Common myeloid progenitor, CD34-positive (primary cell): Measurements from ENCODE around the gene TRIM14.

ENCODE experiments used
- CTCF ChIA-PET: fragments of 350-600 bp; sonication (Branson Sonifier 250); formaldehyde crosslinking; loops from one replicate; lab custom pipeline; 2021; ENCODE audit warnings: antibody characterized with exemption; lab: Charles Lee
- POLR2A ChIA-PET: fragments of 350-600 bp; sonication (Branson Sonifier 250); formaldehyde crosslinking; loops from one replicate; lab custom pipeline; 2021; ENCODE audit warnings: antibody characterized with exemption; lab: Charles Lee
- DNase-seq, 3 donors: peaks; one replicate each; pipeline versions ENCODE4 v3.0.0 to v3.0.0-alpha.2; 2013
- H3K27ac ChIP-seq, 2 experiments: 1 replicate in 1 of 2; 2 replicates in 1 of 2; pipeline ENCODE4 v1.7.0; 2013; ENCODE audit warnings: inconsistent platforms in 2 of 2, low read length in 2 of 2, mild to moderate bottlenecking in 2 of 2, low read depth in 1 of 2, moderate library complexity in 1 of 2; ENCODE audit not compliant: severe bottlenecking in 2 of 2, insufficient read depth in 1 of 2, poor library complexity in 1 of 2
- H3K27me3 ChIP-seq, 5 experiments: replicated peaks in 2 of 5; 1 replicate in 3 of 5; 2 replicates in 2 of 5; pipeline versions ENCODE4 v1.6.1 to v1.7.0; 2013; ENCODE audit warnings: low read length in 4 of 5, mild to moderate bottlenecking in 2 of 5, moderate library complexity in 2 of 5, inconsistent platforms in 1 of 5; ENCODE audit not compliant: insufficient read depth in 5 of 5, control insufficient read depth in 4 of 5
- H3K36me3 ChIP-seq, 4 experiments: 1 replicate in 2 of 4; 2 replicates in 2 of 4; pipeline versions ENCODE4 v1.6.1 to v1.7.0; 2013; ENCODE audit warnings: low read length in 3 of 4, control low read depth in 1 of 4, mild to moderate bottlenecking in 1 of 4; ENCODE audit not compliant: control insufficient read depth in 4 of 4, insufficient read depth in 4 of 4
- H3K4me1 ChIP-seq, 4 experiments: 1 replicate in 3 of 4; 2 replicates in 1 of 4; pipeline versions ENCODE4 v1.6.1 to v1.7.1; 2013; ENCODE audit warnings: low read length in 3 of 4, mild to moderate bottlenecking in 3 of 4, control low read depth in 1 of 4, inconsistent platforms in 1 of 4, moderate library complexity in 1 of 4; ENCODE audit not compliant: control insufficient read depth in 4 of 4, insufficient read depth in 4 of 4; ENCODE audit errors: control extremely low read depth in 1 of 4
- H3K4me3 ChIP-seq, 7 experiments: 1 replicate in 4 of 7; 2 replicates in 3 of 7; pipeline versions ENCODE4 v1.5.1 to v1.7.0; 2013; ENCODE audit warnings: mild to moderate bottlenecking in 7 of 7, low read length in 6 of 7, moderate library complexity in 6 of 7, inconsistent platforms in 2 of 7, low read depth in 2 of 7, control low read depth in 1 of 7; ENCODE audit not compliant: insufficient read depth in 4 of 7, control insufficient read depth in 1 of 7; ENCODE audit errors: extremely low read depth in 1 of 7
- H3K9me3 ChIP-seq, 5 experiments: 1 replicate in 4 of 5; 2 replicates in 1 of 5; pipeline versions ENCODE4 v1.6.1 to v1.7.1; 2013; ENCODE audit warnings: low read length in 4 of 5, mild to moderate bottlenecking in 2 of 5, inconsistent platforms in 1 of 5, low read depth in 1 of 5, moderate library complexity in 1 of 5; ENCODE audit not compliant: control insufficient read depth in 4 of 5, insufficient read depth in 2 of 5; ENCODE audit errors: control extremely low read depth in 1 of 5
- WGBS: methylation state at CpG from one replicate; pipeline ENCODE4 v1.1.5; 2013; ENCODE audit not compliant: insufficient coverage; 5-methylcytosine and 5-hydroxymethylcytosine counted together

Gene TRIM14

GRCh38 chr9:98067184-98067583 lies 51.8 kb downstream of the TRIM14 start:
- no peak overlapping the region for H3K27ac ChIP-seq
- POLR2A ChIA-PET: no interaction called here
- DNase-seq: peak in 1 of 3 donors; percentile 31
- peaks cover 7 to 46% (median 37%) of the 10 kb centered on the region in 4 experiments for H3K36me3 ChIP-seq
- H3K4me3 ChIP-seq: no peak overlapping the region
- peaks cover 0 to 7% (median 6%) of the 10 kb centered on the region in 4 experiments for H3K4me1 ChIP-seq
- no peaks in the 10 kb centered on the region for H3K27me3 ChIP-seq
- WGBS: 100% methylated on average over 2 of the region's 2 CpGs
- CTCF ChIA-PET: interaction anchor here (0.7 to 2.8 kb wide), 4 partner anchors 9 to 141 kb away, joined by 3 to 16 read pairs (median 4); partner anchors contain the start of gene NANS
- H3K9me3 ChIP-seq: no peaks in the 10 kb centered on the region

- DNase-seq: no peak
- no peaks in the 10 kb centered on the region for H3K4me1 ChIP-seq
- H3K27me3 ChIP-seq: no peaks in the 10 kb centered on the region
- no CpG with 5 or more reads among the region's 3 CpGs for WGBS
- no peak overlapping the region for H3K4me3 ChIP-seq
- CTCF ChIA-PET: no interaction called here
- H3K9me3 ChIP-seq: no peaks in the 10 kb centered on the region
- peaks cover 7 to 52% (median 35%) of the 10 kb centered on the region in 4 experiments for H3K36me3 ChIP-seq
- no peak overlapping the region for H3K27ac ChIP-seq
- POLR2A ChIA-PET: no interaction called here
Measured at GRCh38 chr9:98066235-98066634, 52.8 kb downstream of the TRIM14 start.

- peaks cover 7 to 58% (median 37%) of the 10 kb centered on the region in 4 experiments for H3K36me3 ChIP-seq
- no peaks in the 10 kb centered on the region for H3K9me3 ChIP-seq
- ChIA-PET POLR2A (interaction anchor here (1.8 kb wide), 1 partner anchor 19 kb away, joined by 4 read pairs; no protein-coding TSS in a partner anchor), CTCF (interaction anchor here (1.5 kb wide), 1 partner anchor 10 kb away, joined by 5 read pairs; no protein-coding TSS in a partner anchor)
- no peak overlapping the region for H3K4me3 ChIP-seq
- 100% methylated on average over 4 of the region's 8 CpGs for WGBS
- H3K4me1 ChIP-seq: no peaks in the 10 kb centered on the region
- no peaks in the 10 kb centered on the region for H3K27me3 ChIP-seq
- no peak for DNase-seq
- H3K27ac ChIP-seq: no peak overlapping the region
Measured at GRCh38 chr9:98064623-98065392, 54.2 kb downstream of the TRIM14 start.

- H3K36me3 ChIP-seq: peaks cover 0 to 49% (median 33%) of the 10 kb centered on the region in 4 experiments
- DNase-seq: no peak
- peaks cover 0 to 16% (median 11%) of the 10 kb centered on the region in 4 experiments for H3K4me1 ChIP-seq
- peak overlapping the region in 1 of 2 experiments; percentile 32 for H3K27ac ChIP-seq
- no peaks in the 10 kb centered on the region for H3K9me3 ChIP-seq
- H3K4me3 ChIP-seq: no peak overlapping the region
- 100% methylated on average over 1 of the region's 3 CpGs for WGBS
- no peaks in the 10 kb centered on the region for H3K27me3 ChIP-seq
- ChIA-PET CTCF (interaction anchor here (1.2 kb wide), 1 partner anchor 138 kb away, joined by 4 read pairs; no protein-coding TSS in a partner anchor), POLR2A (no interaction called here)
Measured at GRCh38 chr9:98062161-98062560, 56.9 kb downstream of the TRIM14 start.

- H3K36me3 ChIP-seq: peaks cover 4 to 37% (median 16%) of the 10 kb centered on the region in 4 experiments
- H3K9me3 ChIP-seq: no peaks in the 10 kb centered on the region
- POLR2A ChIA-PET: interaction anchor here (0.6 to 2.1 kb wide), 5 partner anchors 11 to 135 kb away, joined by 3 to 9 read pairs (median 5); partner anchors contain the start of gene TRMO
- no peaks in the 10 kb centered on the region for H3K27me3 ChIP-seq
- DNase-seq: peak in 2 of 3 donors; percentile 72 to 79
- CTCF ChIA-PET: interaction anchor here (0.7 to 3.2 kb wide), 10 partner anchors 11 to 166 kb away, joined by 3 to 16 read pairs (median 4); partner anchors contain the start of gene TRMO
- WGBS: 3% methylated on average over 10 of the region's 14 CpGs
- H3K27ac ChIP-seq: peak overlapping the region; percentile 54 to 89
- peaks cover 0 to 21% (median 18%) of the 10 kb centered on the region in 4 experiments for H3K4me1 ChIP-seq
- H3K4me3 ChIP-seq: peak overlapping the region; percentile 62 to 92 (median 80)
Measured at GRCh38 chr9:98057138-98057799, 61.8 kb downstream of the TRIM14 start.

GRCh38 chr9:98056269-98057137 lies 62.5 kb downstream of the TRIM14 start, which contains the start of gene NANS:
Gene NANS, plus strand, starts transcription at chr9:98056732. Its CDS starts 77 bp downstream, at chr9:98056809.
- POLR2A ChIA-PET: interaction anchor here (0.6 to 2.1 kb wide), 5 partner anchors 11 to 134 kb away, joined by 3 to 9 read pairs (median 4); partner anchors contain the start of gene TRMO
- H3K4me1 ChIP-seq: peaks cover 0 to 23% (median 18%) of the 10 kb centered on the region in 4 experiments
- no peaks in the 10 kb centered on the region for H3K9me3 ChIP-seq
- peak; percentile 86 to 94 (median 94) for DNase-seq
- CTCF ChIA-PET: interaction anchor here (0.7 to 3.2 kb wide), 11 partner anchors 9 to 167 kb away, joined by 3 to 16 read pairs (median 4); partner anchors contain the start of gene TRMO
- peaks cover 4 to 33% (median 13%) of the 10 kb centered on the region in 4 experiments for H3K36me3 ChIP-seq
- H3K27me3 ChIP-seq: no peaks in the 10 kb centered on the region
- peak within 1 kb of the TSS; percentile 54 to 89 for H3K27ac ChIP-seq
- H3K4me3 ChIP-seq: peak within 1 kb of the TSS; percentile 62 to 92 (median 80)
- 0% methylated on average over 62 of the region's 80 CpGs for WGBS
